Measurements from ENCODE around the gene CD40.
"Not testable (repeated sequence)": the region's sequence is repeated elsewhere in the genome, so short reads cannot be mapped to it uniquely, and the experiment has no call there.

CD40 gene

DNA sequence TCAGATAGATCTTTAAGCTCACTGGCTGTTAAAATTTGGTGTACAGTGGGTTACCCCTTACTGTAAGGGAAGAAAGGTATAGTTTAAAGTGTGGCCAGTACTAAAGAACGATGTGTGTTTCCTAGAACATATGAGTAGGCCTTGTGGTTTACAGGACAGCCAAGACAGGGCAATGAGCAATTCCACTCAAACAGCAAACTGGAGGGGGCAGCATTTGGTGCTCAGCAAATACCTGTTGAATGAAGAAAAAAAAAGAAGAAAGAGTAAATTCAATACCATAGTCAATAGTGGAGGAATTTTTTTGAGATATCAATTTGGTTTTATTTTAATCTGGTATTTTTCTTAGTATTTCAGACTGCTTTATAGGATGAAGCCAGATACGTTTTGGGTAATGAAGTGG is 24.6 kb upstream of the CD40 start:
- DNase-seq (ENCODE audit: low spot score): no peak
- TF ChIP-seq, protein P1, sequence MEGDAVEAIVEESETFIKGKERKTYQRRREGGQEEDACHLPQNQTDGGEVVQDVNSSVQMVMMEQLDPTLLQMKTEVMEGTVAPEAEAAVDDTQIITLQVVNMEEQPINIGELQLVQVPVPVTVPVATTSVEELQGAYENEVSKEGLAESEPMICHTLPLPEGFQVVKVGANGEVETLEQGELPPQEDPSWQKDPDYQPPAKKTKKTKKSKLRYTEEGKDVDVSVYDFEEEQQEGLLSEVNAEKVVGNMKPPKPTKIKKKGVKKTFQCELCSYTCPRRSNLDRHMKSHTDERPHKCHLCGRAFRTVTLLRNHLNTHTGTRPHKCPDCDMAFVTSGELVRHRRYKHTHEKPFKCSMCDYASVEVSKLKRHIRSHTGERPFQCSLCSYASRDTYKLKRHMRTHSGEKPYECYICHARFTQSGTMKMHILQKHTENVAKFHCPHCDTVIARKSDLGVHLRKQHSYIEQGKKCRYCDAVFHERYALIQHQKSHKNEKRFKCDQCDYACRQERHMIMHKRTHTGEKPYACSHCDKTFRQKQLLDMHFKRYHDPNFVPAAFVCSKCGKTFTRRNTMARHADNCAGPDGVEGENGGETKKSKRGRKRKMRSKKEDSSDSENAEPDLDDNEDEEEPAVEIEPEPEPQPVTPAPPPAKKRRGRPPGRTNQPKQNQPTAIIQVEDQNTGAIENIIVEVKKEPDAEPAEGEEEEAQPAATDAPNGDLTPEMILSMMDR (IDR thresholded peaks at IDR 0.05; ENCODE audit: extremely low read depth, insufficient read depth, missing control alignments): peak; percentile 17
- in situ Hi-C loops (cut with MboI; ENCODE audit: low pct_unique_long_range_greater_than_20kb, low sequenced_read_pairs, unreplicated experiment): no loop called here

DNA sequence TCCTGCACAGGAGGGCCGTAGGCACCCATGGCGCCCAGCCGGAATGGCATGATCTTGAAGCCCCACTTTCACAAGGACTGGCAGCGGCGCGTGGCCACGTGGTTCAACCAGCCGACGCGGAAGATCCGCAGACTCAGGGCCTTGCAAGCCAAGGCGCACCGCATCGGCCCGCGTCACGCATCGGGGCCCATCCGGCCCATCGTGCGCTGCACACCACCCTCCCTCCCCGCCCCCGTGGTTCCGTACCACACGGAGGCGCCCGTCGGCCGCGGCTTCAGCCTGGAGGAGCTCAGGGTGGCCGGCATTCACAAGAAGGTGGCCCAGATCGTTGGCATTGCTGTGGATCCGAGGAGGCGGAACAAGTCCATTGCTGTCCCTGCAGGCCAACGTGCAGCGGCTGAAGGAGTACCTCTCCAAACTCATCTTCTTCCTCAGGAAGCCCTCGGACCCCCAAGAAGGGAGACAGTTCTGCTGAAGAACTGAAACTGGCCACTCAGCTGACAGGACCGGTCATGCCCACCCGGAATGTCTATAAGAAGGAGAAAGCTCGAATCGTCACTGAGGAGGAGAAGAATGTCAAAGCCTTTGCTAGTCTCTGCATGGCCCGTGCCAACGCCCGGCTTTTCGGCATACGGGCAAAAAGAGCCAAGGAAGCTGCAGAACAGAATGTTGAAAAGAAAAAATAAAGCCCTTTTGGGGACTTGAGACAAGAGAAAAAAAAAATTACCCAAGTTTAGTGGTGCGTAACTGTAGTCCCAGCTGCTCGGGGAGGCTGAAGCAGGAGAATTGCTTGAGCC is 18.4 kb upstream of the CD40 start:
- DNase-seq (ENCODE audit: low spot score): no peak
- in situ Hi-C loops (cut with MboI; ENCODE audit: low pct_unique_long_range_greater_than_20kb, low sequenced_read_pairs, unreplicated experiment): no loop called here
- TF ChIP-seq, protein P1 (IDR thresholded peaks at IDR 0.05; ENCODE audit: extremely low read depth, insufficient read depth, missing control alignments): peak; percentile 67

DNA sequence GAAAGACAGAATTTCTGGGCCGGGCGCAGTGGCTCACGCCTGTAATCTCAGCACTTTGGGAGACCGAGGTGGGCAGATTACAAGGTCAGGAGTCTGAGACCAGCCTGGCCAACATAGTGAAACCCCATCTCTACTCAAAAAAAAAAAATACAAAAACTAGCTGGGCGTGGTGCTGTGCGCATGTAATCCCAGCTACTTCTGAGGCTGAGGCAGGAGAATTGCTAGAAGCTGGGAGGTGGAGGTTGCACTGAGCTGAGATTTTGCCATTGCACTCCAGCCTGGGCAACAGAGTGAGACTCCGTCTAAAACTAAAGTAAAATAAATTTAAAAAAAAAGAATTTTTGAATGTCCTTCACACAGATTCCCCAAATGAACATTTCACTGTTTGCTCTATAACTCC is 17.7 kb upstream of the CD40 start:
- in situ Hi-C loops (cut with MboI; ENCODE audit: low pct_unique_long_range_greater_than_20kb, low sequenced_read_pairs, unreplicated experiment); DNase-seq (ENCODE audit: low spot score): not testable (repeated sequence)

GRCh38 chr20:46100988-46101387 is 17.1 kb upstream of the CD40 start:
- TF ChIP-seq, protein P1 (IDR thresholded peaks at IDR 0.05; ENCODE audit: extremely low read depth, insufficient read depth, missing control alignments): no peak
- in situ Hi-C loops (cut with MboI; ENCODE audit: low pct_unique_long_range_greater_than_20kb, low sequenced_read_pairs, unreplicated experiment): no loop called here
- no peak for DNase-seq (ENCODE audit: low spot score)

GRCh38 chr20:46101957-46102356 is 16.2 kb upstream of the CD40 start:
- in situ Hi-C loops (cut with MboI; ENCODE audit: low pct_unique_long_range_greater_than_20kb, low sequenced_read_pairs, unreplicated experiment): no loop called here
- DNase-seq (ENCODE audit: low spot score): no peak
- TF ChIP-seq, protein P1 (IDR thresholded peaks at IDR 0.05; ENCODE audit: extremely low read depth, insufficient read depth, missing control alignments): no peak

DNA sequence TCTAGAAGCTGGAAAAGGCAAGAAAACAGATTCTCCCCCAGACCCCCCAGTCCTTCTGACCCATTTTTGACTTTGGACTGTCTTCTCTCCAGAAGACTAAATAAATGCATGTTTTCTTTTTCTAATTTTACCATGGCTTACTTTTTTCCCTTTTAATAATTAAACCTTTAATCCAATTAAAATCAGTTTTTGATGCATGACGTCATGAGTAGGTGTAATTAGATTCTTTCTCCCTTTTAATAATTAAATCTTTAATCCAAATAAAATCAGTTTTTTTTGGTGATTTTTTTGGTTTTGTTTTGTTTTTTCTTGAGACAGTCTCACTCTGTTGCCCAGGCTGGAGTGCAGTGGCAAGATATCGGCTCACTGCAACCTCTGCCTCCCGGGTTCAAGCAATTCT is 15.2 kb upstream of the CD40 start:
- TF ChIP-seq, protein P1 (IDR thresholded peaks at IDR 0.05; ENCODE audit: extremely low read depth, insufficient read depth, missing control alignments): no peak
- in situ Hi-C loops (cut with MboI; ENCODE audit: low pct_unique_long_range_greater_than_20kb, low sequenced_read_pairs, unreplicated experiment): no loop called here
- DNase-seq (ENCODE audit: low spot score): no peak

DNA sequence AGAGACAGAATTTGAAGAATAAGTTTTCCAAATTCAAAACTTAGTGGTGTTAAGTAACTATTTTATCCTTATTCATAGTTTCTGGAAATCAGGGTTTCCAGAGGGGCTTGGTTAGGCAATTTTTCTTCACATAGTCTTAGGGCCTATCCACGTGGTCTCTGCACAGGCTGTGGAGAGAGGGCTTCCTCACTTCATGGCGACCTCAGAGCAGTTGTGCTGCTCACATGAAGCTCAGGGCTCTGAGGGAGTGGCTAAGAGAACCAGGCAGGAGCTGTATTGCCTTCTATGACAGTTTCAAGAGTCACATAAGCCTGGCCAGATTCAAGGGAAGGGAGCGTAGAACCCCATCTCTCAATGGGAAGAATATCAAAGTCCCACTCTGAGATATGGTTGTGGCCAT is 13.9 kb upstream of the CD40 start:
- TF ChIP-seq, protein P1 (IDR thresholded peaks at IDR 0.05; ENCODE audit: extremely low read depth, insufficient read depth, missing control alignments): no peak
- in situ Hi-C loops (cut with MboI; ENCODE audit: low pct_unique_long_range_greater_than_20kb, low sequenced_read_pairs, unreplicated experiment): no loop called here
- no peak for DNase-seq (ENCODE audit: low spot score)

Data from GM13977 (cell line).